Panc1 (cell line): Measurements from ENCODE around the gene DHX36. TPM values are rescaled to one million over a fixed set of nuclear protein-coding genes. Genes with fewer than 3 reads are reported as not detected.
A peak's percentile ranks its signal among the peaks of the same experiment; 100 is the strongest.

ENCODE experiments used
- ATAC-seq: fragments of 200-7000 bp; cut with Tn5 transposase; 2 replicates; pipeline ENCODE4 v1.9.1; 2020; ENCODE audit warnings: mild to moderate bottlenecking, moderate library complexity
- BruUV-seq: library from RNA; stranded (reverse); fragments of 400-500 nt; replicated peaks from 2 replicates; lab custom pipeline; 2021; lab: Mats Ljungman, UMichigan
- CTCF ChIA-PET: fragments of 300-600 bp; sonication (Branson Sonifier 250); formaldehyde crosslinking; loops from one replicate; lab custom pipeline; 2022; ENCODE audit warnings: antibody characterized with exemption; lab: Charles Lee
- POLR2A ChIA-PET: fragments of 300-600 bp; sonication (Branson Sonifier 250); formaldehyde crosslinking; loops from one replicate; lab custom pipeline; 2022; ENCODE audit warnings: antibody characterized with exemption; lab: Charles Lee
- DNase-seq: peaks from one replicate; pipeline ENCODE4 v3.0.0-alpha.2; 2010; ENCODE audit warnings: low read depth, low spot score
- H3K27ac ChIP-seq: 2 replicates; pipeline ENCODE4 v1.5.1; 2011; ENCODE audit warnings: mild to moderate bottlenecking, low read length, inconsistent platforms
- H3K27me3 ChIP-seq: fragments of 200-500 bp; sonication (Bioruptor generic); 2 replicates; pipeline ENCODE4 v1.6.0; 2014; ENCODE audit warnings: low read length, inconsistent platforms; ENCODE audit not compliant: control insufficient read depth, insufficient read depth
- H3K36me3 ChIP-seq: fragments of 200-500 bp; sonication (Bioruptor generic); 2 replicates; pipeline ENCODE4 v1.5.1; 2014; ENCODE audit warnings: inconsistent platforms, mild to moderate bottlenecking, low read length, moderate library complexity; ENCODE audit not compliant: control insufficient read depth, insufficient read depth
- H3K4me1 ChIP-seq: 2 replicates; pipeline ENCODE4 v1.5.1; 2011; ENCODE audit warnings: inconsistent platforms, mild to moderate bottlenecking, low read length, moderate library complexity; ENCODE audit not compliant: control insufficient read depth, insufficient read depth
- H3K4me3 ChIP-seq, 2 experiments: 2 replicates each; pipeline ENCODE4 v1.5.1; 2011 to 2012; ENCODE audit warnings: low read depth in 2 of 2, low read length in 2 of 2, mild to moderate bottlenecking in 2 of 2, inconsistent platforms in 1 of 2, moderate library complexity in 1 of 2
- H3K9me3 ChIP-seq: fragments of 200-500 bp; sonication (Bioruptor generic); 2 replicates; pipeline ENCODE4 v1.5.1; 2014; ENCODE audit warnings: low read depth, mild to moderate bottlenecking, inconsistent platforms, low read length, moderate library complexity; ENCODE audit not compliant: control insufficient read depth, insufficient read depth
- CTCF ChIP-seq: fragments of 450-650 bp; IDR thresholded peaks from 2 replicates; pipeline ENCODE4 v1.5.1; 2017; ENCODE audit warnings: mild to moderate bottlenecking
- POLR2AphosphoS5 ChIP-seq: IDR thresholded peaks from 2 replicates; pipeline ENCODE4 v1.6.1; 2012; ENCODE audit warnings: mild to moderate bottlenecking, low read depth, low read length, moderate library complexity
- REST ChIP-seq, 2 experiments: IDR thresholded peaks; 2 replicates each; pipeline ENCODE4 v1.6.1; 2011 to 2012; ENCODE audit warnings: low read depth in 2 of 2, control low read depth in 1 of 2, low read length in 1 of 2, mild to moderate bottlenecking in 1 of 2, moderate library complexity in 1 of 2; ENCODE audit not compliant: insufficient read depth in 1 of 2
- SIN3A ChIP-seq: IDR thresholded peaks from 2 replicates; pipeline ENCODE4 v1.6.1; 2012; ENCODE audit warnings: low read depth, mild to moderate bottlenecking, low read length, moderate library complexity, borderline replicate concordance; ENCODE audit not compliant: insufficient read depth
- TCF7L2 ChIP-seq: IDR thresholded peaks from 2 replicates; pipeline ENCODE4 v1.6.1; 2011; ENCODE audit warnings: mild to moderate bottlenecking, low read depth, low read length, inconsistent platforms
- in situ Hi-C: cut with HindIII; loops from 2 replicates; pipeline ENCODE4 v1.10.0; 2016; ENCODE audit warnings: low sequenced_read_pairs, low pct_unique_long_range_greater_than_20kb
- intact Hi-C: fragments of 100-400 bp; cut with micrococcal nuclease; formaldehyde crosslinking; loops from one replicate; pipeline ENCODE4 v1.10.0; 2022; ENCODE audit not compliant: unreplicated experiment
- total RNA-seq: library from RNA; stranded (reverse); gene quantifications from one replicate; pipeline ENCODE4 v1.2.1, GENCODE V29; 2021; ENCODE audit not compliant: unreplicated experiment

Gene DHX36
- total RNA-seq, 1 experiment from 2014 or later, result 74.3 TPM

GRCh38 chr3:154252759-154253638 lies 71.3 kb downstream of the DHX36 start:
- in situ Hi-C loops (no loop called here), intact Hi-C loops (loop anchor here (5.0 to 10.0 kb wide), 3 partner anchors 156 to 1228 kb away; no protein-coding TSS in a partner anchor)
- peak; percentile 96 for ATAC-seq
- Histone ChIP-seq H3K4me3 (no peak overlapping the region), H3K36me3 (peaks cover 23% of the 10 kb centered on the region), H3K27ac (no peak overlapping the region), H3K9me3 (no peaks in the 10 kb centered on the region), H3K4me1 (no peaks in the 10 kb centered on the region), H3K27me3 (no peaks in the 10 kb centered on the region)
- ChIA-PET CTCF (interaction anchor here (0.7 kb wide), 2 partner anchors 643 to 1175 kb away, joined by 3 read pairs; no protein-coding TSS in a partner anchor), POLR2A (no interaction called here)
- no TSS peak for BruUV-seq
- DNase-seq, result peak; percentile 55
- TF ChIP-seq SIN3A (no peak), CTCF (peak; percentile 90), REST (IDR thresholded peaks at IDR 0.05; ENCODE audit: insufficient read depth in 1 of 2, low read depth in 2 of 2, low read length in 1 of 2) (no peak), TCF7L2 (no peak)

- ATAC-seq (no peak), DNase-seq (no peak)
- H3K27me3 ChIP-seq, result no peaks in the 10 kb centered on the region
- in situ Hi-C loops (no loop called here), intact Hi-C loops (loop anchor here (5.0 to 10.0 kb wide), 3 partner anchors 154 to 1227 kb away; no protein-coding TSS in a partner anchor)
- no TSS peak for BruUV-seq
- H3K9me3 ChIP-seq, result no peaks in the 10 kb centered on the region
- ChIA-PET POLR2A (no interaction called here), CTCF (no interaction called here)
- TF ChIP-seq TCF7L2 (no peak), REST (IDR thresholded peaks at IDR 0.05; ENCODE audit: insufficient read depth in 1 of 2, low read depth in 2 of 2, low read length in 1 of 2) (no peak), CTCF (no peak), SIN3A (no peak), POLR2AphosphoS5 (no peak)
- peaks cover 14% of the 10 kb centered on the region for H3K36me3 ChIP-seq
- H3K4me1 ChIP-seq, result no peaks in the 10 kb centered on the region
- no peak overlapping the region for H3K4me3 ChIP-seq
- H3K27ac ChIP-seq, result no peak overlapping the region
These were observed 72.7 kb downstream of the DHX36 start for GRCh38 chr3:154251610-154252009.
